T-helper 2 cell treated with Interferon-gamma antibody and Interleukin-4, amounts not matched to agents 5 μg/mL and 100 μg/mL, for 36 hours (primary cell): ENCODE data around the gene CHCHD6.

Experiments
- DNase-seq: peaks from one replicate; pipeline ENCODE4 v3.0.0; 2021; ENCODE audit warnings: low spot score
- H3K27ac Mint-ChIP-seq: one replicate; pipeline ENCODE4 v1.8.0; 2021; ENCODE audit warnings: mild to moderate bottlenecking, mixed read lengths
- H3K27me3 Mint-ChIP-seq: one replicate; pipeline ENCODE4 v1.8.0; 2021; ENCODE audit warnings: low read depth, mixed read lengths
- H3K36me3 Mint-ChIP-seq: one replicate; pipeline ENCODE4 v1.8.0; 2021; ENCODE audit warnings: low read depth, mixed read lengths
- H3K4me1 Mint-ChIP-seq: one replicate; pipeline ENCODE4 v1.8.0; 2021; ENCODE audit warnings: low read depth, mixed read lengths
- H3K4me3 Mint-ChIP-seq: one replicate; pipeline ENCODE4 v1.8.0; 2022; ENCODE audit warnings: mild to moderate bottlenecking, moderate library complexity, mixed read lengths
- H3K9me3 Mint-ChIP-seq: one replicate; pipeline ENCODE4 v1.8.0; 2021; ENCODE audit warnings: mixed read lengths

CHCHD6 gene

GRCh38 chr3:126945171-126945721, 241.2 kb downstream of the CHCHD6 start:
- H3K27me3 Mint-ChIP-seq: no peaks in the 10 kb centered on the region
- H3K9me3 Mint-ChIP-seq: no peaks in the 10 kb centered on the region
- peaks cover 3% of the 10 kb centered on the region for H3K4me1 Mint-ChIP-seq
- H3K27ac Mint-ChIP-seq: no peak overlapping the region
- no peak overlapping the region for H3K4me3 Mint-ChIP-seq
- H3K36me3 Mint-ChIP-seq: no peaks in the 10 kb centered on the region
- no peak for DNase-seq

- H3K27ac Mint-ChIP-seq: no peak overlapping the region
These were observed 241.9 kb downstream of the CHCHD6 start for GRCh38 chr3:126945891-126946290.

GRCh38 chr3:126946405-126946804, 242.4 kb downstream of the CHCHD6 start:
- DNase-seq: no peak
- Mint-ChIP-seq H3K4me1 (peaks cover 3% of the 10 kb centered on the region), H3K4me3 (no peak overlapping the region)

More at GRCh38 chr3:126945891-126946290, 241.9 kb downstream of the CHCHD6 start:
- no peak for DNase-seq
- Mint-ChIP-seq H3K4me1 (peaks cover 3% of the 10 kb centered on the region), H3K4me3 (no peak overlapping the region), H3K27me3 (no peaks in the 10 kb centered on the region), H3K9me3 (no peaks in the 10 kb centered on the region), H3K36me3 (no peaks in the 10 kb centered on the region)

GRCh38 chr3:126947429-126947828, 243.4 kb downstream of the CHCHD6 start:
- Mint-ChIP-seq H3K4me1 (peaks cover 3% of the 10 kb centered on the region), H3K27ac (no peak overlapping the region), H3K27me3 (no peaks in the 10 kb centered on the region), H3K36me3 (no peaks in the 10 kb centered on the region), H3K9me3 (no peaks in the 10 kb centered on the region), H3K4me3 (no peak overlapping the region)
- DNase-seq: no peak

More at GRCh38 chr3:126946405-126946804, 242.4 kb downstream of the CHCHD6 start:
- Mint-ChIP-seq H3K27ac (no peak overlapping the region), H3K27me3 (no peaks in the 10 kb centered on the region), H3K9me3 (no peaks in the 10 kb centered on the region), H3K36me3 (no peaks in the 10 kb centered on the region)

- Mint-ChIP-seq H3K4me3 (no peak overlapping the region), H3K27ac (no peak overlapping the region), H3K9me3 (no peaks in the 10 kb centered on the region), H3K4me1 (peaks cover 3% of the 10 kb centered on the region), H3K36me3 (no peaks in the 10 kb centered on the region), H3K27me3 (no peaks in the 10 kb centered on the region)
- no peak for DNase-seq
These were observed 245.0 kb downstream of the CHCHD6 start for GRCh38 chr3:126948980-126949535.

- H3K4me3 Mint-ChIP-seq: no peak overlapping the region
- no peaks in the 10 kb centered on the region for H3K27me3 Mint-ChIP-seq
- no peak for DNase-seq
- peaks cover 4% of the 10 kb centered on the region for H3K4me1 Mint-ChIP-seq
- H3K36me3 Mint-ChIP-seq: no peaks in the 10 kb centered on the region
- no peaks in the 10 kb centered on the region for H3K9me3 Mint-ChIP-seq
- H3K27ac Mint-ChIP-seq: no peak overlapping the region
These were observed 247.5 kb downstream of the CHCHD6 start for GRCh38 chr3:126951561-126951960.

GRCh38 chr3:126952261-126952982, 248.4 kb downstream of the CHCHD6 start:
- Mint-ChIP-seq H3K27me3 (no peaks in the 10 kb centered on the region), H3K4me1 (peaks cover 4% of the 10 kb centered on the region), H3K9me3 (no peaks in the 10 kb centered on the region), H3K36me3 (no peaks in the 10 kb centered on the region), H3K4me3 (no peak overlapping the region), H3K27ac (no peak overlapping the region)
- DNase-seq: no peak

- Mint-ChIP-seq H3K27ac (no peak overlapping the region), H3K36me3 (no peaks in the 10 kb centered on the region), H3K9me3 (no peaks in the 10 kb centered on the region), H3K27me3 (no peaks in the 10 kb centered on the region), H3K4me3 (no peak overlapping the region), H3K4me1 (peaks cover 4% of the 10 kb centered on the region)
- no peak for DNase-seq
These were observed 249.1 kb downstream of the CHCHD6 start for GRCh38 chr3:126952983-126953660.

- DNase-seq: no peak
- H3K36me3 Mint-ChIP-seq: no peaks in the 10 kb centered on the region
- no peaks in the 10 kb centered on the region for H3K27me3 Mint-ChIP-seq
- H3K4me3 Mint-ChIP-seq: no peak overlapping the region
- H3K4me1 Mint-ChIP-seq: peaks cover 1% of the 10 kb centered on the region
- H3K27ac Mint-ChIP-seq: no peak overlapping the region
- no peaks in the 10 kb centered on the region for H3K9me3 Mint-ChIP-seq
These were observed 250.3 kb downstream of the CHCHD6 start for GRCh38 chr3:126954141-126954842.

GRCh38 chr3:126955004-126955790, 251.2 kb downstream of the CHCHD6 start:
- no peak for DNase-seq
- Mint-ChIP-seq H3K27ac (no peak overlapping the region), H3K4me3 (no peak overlapping the region), H3K27me3 (no peaks in the 10 kb centered on the region), H3K36me3 (no peaks in the 10 kb centered on the region), H3K4me1 (peaks cover 1% of the 10 kb centered on the region), H3K9me3 (no peaks in the 10 kb centered on the region)

GRCh38 chr3:126956361-126956760, 252.3 kb downstream of the CHCHD6 start:
- H3K27ac Mint-ChIP-seq: no peak overlapping the region
- no peaks in the 10 kb centered on the region for H3K27me3 Mint-ChIP-seq
- H3K9me3 Mint-ChIP-seq: no peaks in the 10 kb centered on the region
- DNase-seq: no peak
- H3K36me3 Mint-ChIP-seq: no peaks in the 10 kb centered on the region
- no peak overlapping the region for H3K4me3 Mint-ChIP-seq
- peaks cover 1% of the 10 kb centered on the region for H3K4me1 Mint-ChIP-seq

GRCh38 chr3:126956866-126957650, 253.0 kb downstream of the CHCHD6 start:
- no peak overlapping the region for H3K4me3 Mint-ChIP-seq
- peaks cover 1% of the 10 kb centered on the region for H3K4me1 Mint-ChIP-seq
- H3K36me3 Mint-ChIP-seq: no peaks in the 10 kb centered on the region
- H3K9me3 Mint-ChIP-seq: no peaks in the 10 kb centered on the region
- no peaks in the 10 kb centered on the region for H3K27me3 Mint-ChIP-seq
- H3K27ac Mint-ChIP-seq: no peak overlapping the region
- DNase-seq: no peak
